Erythroblast (primary cell): Measurements from ENCODE around the gene VWA3B.

Source experiments
- GATA1 ChIP-seq: IDR thresholded peaks from 2 replicates; pipeline ENCODE4 v1.6.1; 2011; ENCODE audit warnings: low read depth, mild to moderate bottlenecking, control low read depth, low read length, moderate library complexity
- POLR2A ChIP-seq: IDR thresholded peaks from 2 replicates; pipeline ENCODE4 v1.6.1; 2011; ENCODE audit warnings: mild to moderate bottlenecking, low read length

DNA sequence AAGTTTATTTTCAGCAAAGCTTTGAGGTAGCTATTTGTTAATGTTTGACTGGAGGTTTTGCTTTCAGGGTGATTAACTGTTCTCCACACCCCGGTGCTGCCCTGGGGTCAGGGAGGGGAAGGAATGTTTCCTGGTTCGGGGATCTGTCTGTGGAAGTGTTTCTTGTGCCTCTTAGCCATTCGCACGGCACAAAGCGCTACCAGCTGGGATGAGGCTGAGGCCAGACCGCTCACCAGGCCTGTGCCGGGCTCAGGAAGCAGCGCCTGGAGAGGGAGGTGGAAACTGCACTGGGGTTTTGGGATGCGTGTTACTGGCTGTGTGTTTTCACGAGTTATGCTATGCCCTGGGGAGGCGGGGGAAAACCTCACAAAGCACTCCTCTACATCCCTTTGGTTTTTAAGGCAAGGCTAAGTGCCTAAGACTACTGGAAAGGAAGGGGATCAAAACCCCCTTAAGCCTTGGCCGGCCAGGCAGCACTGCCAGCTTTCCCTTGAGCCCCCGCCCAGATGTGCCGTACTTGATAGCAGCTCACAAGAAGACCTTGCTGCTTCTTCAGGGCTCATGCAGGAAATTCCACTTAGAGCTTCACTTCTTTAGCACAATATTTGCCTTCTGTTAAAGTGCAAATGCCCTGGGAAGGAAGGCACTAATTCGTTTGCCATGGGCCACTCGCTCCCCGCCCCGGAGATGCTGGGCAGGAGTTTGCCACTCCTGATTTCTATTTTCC, 193.6 kb downstream of the VWA3B start:
- TF ChIP-seq POLR2A (no peak), GATA1 (no peak)
